BE2C (cell line): ENCODE measurements around the gene PKP3.

Source experiments
- DNase-seq: peaks from one replicate; pipeline ENCODE4 v3.0.0-alpha.2; 2020
- H3K27me3 ChIP-seq: fragments of 250-450 bp; sonication (Bioruptor Pico); 2 replicates; pipeline ENCODE4 v1.5.1; 2020; ENCODE audit warnings: mild to moderate bottlenecking
- H3K36me3 ChIP-seq: fragments of 250-450 bp; sonication (Bioruptor Pico); 2 replicates; pipeline ENCODE4 v1.5.1; 2020; ENCODE audit warnings: mild to moderate bottlenecking
- H3K4me1 ChIP-seq: fragments of 250-450 bp; sonication (Bioruptor Pico); 2 replicates; pipeline ENCODE4 v1.5.1; 2020
- H3K4me3 ChIP-seq: 2 replicates; pipeline ENCODE4 v1.5.1; 2011; ENCODE audit warnings: low read depth, low read length
- H3K9me3 ChIP-seq: fragments of 250-450 bp; sonication (Bioruptor Pico); 2 replicates; pipeline ENCODE4 v1.5.1; 2020
- CTCF ChIP-seq: IDR thresholded peaks from 2 replicates; pipeline ENCODE4 v1.5.1; 2012; ENCODE audit warnings: mild to moderate bottlenecking, low read depth, low read length

Gene PKP3

GRCh38 chr11:450809-451451, 56.9 kb downstream of the PKP3 start:
- no peaks in the 10 kb centered on the region for H3K9me3 ChIP-seq
- no peak for TF ChIP-seq CTCF

GRCh38 chr11:451738-452137, 57.7 kb downstream of the PKP3 start:
- peak overlapping the region; percentile 65 for H3K4me3 ChIP-seq
- TF ChIP-seq CTCF: no peak
- H3K27me3 ChIP-seq: no peaks in the 10 kb centered on the region
- H3K36me3 ChIP-seq: peaks cover 18% of the 10 kb centered on the region
- no peak for DNase-seq
- H3K9me3 ChIP-seq: no peaks in the 10 kb centered on the region
- H3K4me1 ChIP-seq: no peaks in the 10 kb centered on the region

More at GRCh38 chr11:450809-451451, 56.9 kb downstream of the PKP3 start:
- no peaks in the 10 kb centered on the region for H3K27me3 ChIP-seq
- peak overlapping the region; percentile 65 for H3K4me3 ChIP-seq
- H3K36me3 ChIP-seq: peaks cover 18% of the 10 kb centered on the region
- H3K4me1 ChIP-seq: no peaks in the 10 kb centered on the region
- peak; percentile 41 for DNase-seq

GRCh38 chr11:452203-452744, 58.3 kb downstream of the PKP3 start:
- H3K4me1 ChIP-seq: no peaks in the 10 kb centered on the region
- no peaks in the 10 kb centered on the region for H3K27me3 ChIP-seq
- no peak for DNase-seq
- no peak overlapping the region for H3K4me3 ChIP-seq
- TF ChIP-seq CTCF: no peak
- no peaks in the 10 kb centered on the region for H3K9me3 ChIP-seq
- H3K36me3 ChIP-seq: peaks cover 18% of the 10 kb centered on the region

GRCh38 chr11:452916-453527, 59.0 kb downstream of the PKP3 start:
- Histone ChIP-seq H3K4me3 (no peak overlapping the region), H3K36me3 (peaks cover 18% of the 10 kb centered on the region), H3K4me1 (no peaks in the 10 kb centered on the region), H3K9me3 (no peaks in the 10 kb centered on the region), H3K27me3 (no peaks in the 10 kb centered on the region)
- no peak for DNase-seq
- TF ChIP-seq CTCF: no peak

GRCh38 chr11:453564-453963, 59.6 kb downstream of the PKP3 start:
- H3K36me3 ChIP-seq: peaks cover 18% of the 10 kb centered on the region
- no peak for TF ChIP-seq CTCF
- no peak overlapping the region for H3K4me3 ChIP-seq
- no peaks in the 10 kb centered on the region for H3K27me3 ChIP-seq
- no peak for DNase-seq
- no peaks in the 10 kb centered on the region for H3K4me1 ChIP-seq
- no peaks in the 10 kb centered on the region for H3K9me3 ChIP-seq

GRCh38 chr11:454043-454442, 60.0 kb downstream of the PKP3 start:
- H3K36me3 ChIP-seq: peaks cover 18% of the 10 kb centered on the region
- TF ChIP-seq CTCF: no peak
- H3K4me3 ChIP-seq: no peak overlapping the region
- no peaks in the 10 kb centered on the region for H3K4me1 ChIP-seq
- DNase-seq: no peak
- H3K9me3 ChIP-seq: no peaks in the 10 kb centered on the region
- no peaks in the 10 kb centered on the region for H3K27me3 ChIP-seq
